ENCODE measurements around the gene NUDT2. TPM values are rescaled to one million over a fixed set of nuclear protein-coding genes. Genes with fewer than 3 reads are reported as not detected.

The NUDT2 gene
- total RNA-seq, 1 donor from 2014 or later = 50.3 TPM

DNA sequence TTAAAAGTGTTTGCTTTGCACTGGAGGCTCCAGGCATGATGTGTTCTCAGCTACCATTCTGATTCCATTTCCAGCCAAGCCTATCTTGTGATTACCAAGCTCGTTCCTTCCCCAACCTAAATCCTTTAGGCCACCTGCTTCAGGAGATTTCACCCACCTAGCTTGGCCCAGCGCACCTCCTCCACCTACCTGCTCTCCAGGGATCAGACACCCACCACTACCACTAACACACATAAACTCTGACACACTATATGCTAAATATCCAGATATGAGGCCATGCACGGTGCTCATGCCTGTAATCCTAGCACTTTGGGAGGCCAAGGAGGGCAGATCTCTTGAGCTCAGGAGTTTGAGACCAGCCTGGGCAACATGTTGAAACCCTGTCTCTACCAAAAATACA, 45.0 kb downstream of the NUDT2 start:
- FAIRE-seq (peak; percentile 89), DNase-seq (ENCODE audit: low read depth) (no peak)
- Histone ChIP-seq H3K36me3 (ENCODE audit: control insufficient read depth, insufficient read depth, low read length) (peaks cover 23% of the 10 kb centered on the region), H3K4me3 (ENCODE audit: low read depth, low read length) (no peak overlapping the region), H3K27me3 (ENCODE audit: control insufficient read depth, insufficient read depth, low read length) (no peaks in the 10 kb centered on the region)
- TF ChIP-seq, protein P1, sequence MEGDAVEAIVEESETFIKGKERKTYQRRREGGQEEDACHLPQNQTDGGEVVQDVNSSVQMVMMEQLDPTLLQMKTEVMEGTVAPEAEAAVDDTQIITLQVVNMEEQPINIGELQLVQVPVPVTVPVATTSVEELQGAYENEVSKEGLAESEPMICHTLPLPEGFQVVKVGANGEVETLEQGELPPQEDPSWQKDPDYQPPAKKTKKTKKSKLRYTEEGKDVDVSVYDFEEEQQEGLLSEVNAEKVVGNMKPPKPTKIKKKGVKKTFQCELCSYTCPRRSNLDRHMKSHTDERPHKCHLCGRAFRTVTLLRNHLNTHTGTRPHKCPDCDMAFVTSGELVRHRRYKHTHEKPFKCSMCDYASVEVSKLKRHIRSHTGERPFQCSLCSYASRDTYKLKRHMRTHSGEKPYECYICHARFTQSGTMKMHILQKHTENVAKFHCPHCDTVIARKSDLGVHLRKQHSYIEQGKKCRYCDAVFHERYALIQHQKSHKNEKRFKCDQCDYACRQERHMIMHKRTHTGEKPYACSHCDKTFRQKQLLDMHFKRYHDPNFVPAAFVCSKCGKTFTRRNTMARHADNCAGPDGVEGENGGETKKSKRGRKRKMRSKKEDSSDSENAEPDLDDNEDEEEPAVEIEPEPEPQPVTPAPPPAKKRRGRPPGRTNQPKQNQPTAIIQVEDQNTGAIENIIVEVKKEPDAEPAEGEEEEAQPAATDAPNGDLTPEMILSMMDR (IDR thresholded peaks at IDR 0.05; ENCODE audit: insufficient read depth, low read length, severe bottlenecking) = no peak

DNA sequence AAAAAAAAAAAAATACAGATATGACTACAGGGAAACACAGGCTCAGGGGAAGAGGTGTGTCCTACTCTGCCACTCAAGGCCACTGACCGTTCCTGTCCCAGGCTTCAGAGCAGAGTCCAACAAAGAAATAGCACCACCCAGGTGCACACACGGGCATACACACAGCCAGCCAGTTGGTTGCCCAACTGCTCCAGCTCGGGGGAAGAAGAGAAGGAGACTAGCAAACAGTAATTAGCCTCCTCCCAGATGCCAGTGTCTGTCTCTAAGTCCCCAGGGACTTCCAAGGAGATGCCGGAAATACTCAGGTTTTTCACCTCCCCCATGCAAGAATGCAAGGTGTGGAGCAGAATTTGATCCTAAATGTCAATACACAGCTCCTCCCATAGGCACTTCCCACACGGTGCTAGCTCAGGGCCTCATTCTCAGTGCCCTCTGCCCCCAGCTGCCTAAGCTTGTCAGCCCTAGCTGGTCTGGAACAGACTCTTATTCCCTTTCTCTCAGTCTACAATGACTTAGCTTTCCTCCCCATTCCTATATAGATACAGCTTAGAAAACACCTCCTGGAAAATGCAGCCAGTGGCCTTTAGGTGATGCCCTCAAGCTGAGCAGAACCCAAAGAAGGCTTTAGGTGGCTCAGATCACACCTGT, 45.7 kb downstream of the NUDT2 start:
- no peak overlapping the region for H3K4me3 ChIP-seq (ENCODE audit: low read depth, low read length)

DNA sequence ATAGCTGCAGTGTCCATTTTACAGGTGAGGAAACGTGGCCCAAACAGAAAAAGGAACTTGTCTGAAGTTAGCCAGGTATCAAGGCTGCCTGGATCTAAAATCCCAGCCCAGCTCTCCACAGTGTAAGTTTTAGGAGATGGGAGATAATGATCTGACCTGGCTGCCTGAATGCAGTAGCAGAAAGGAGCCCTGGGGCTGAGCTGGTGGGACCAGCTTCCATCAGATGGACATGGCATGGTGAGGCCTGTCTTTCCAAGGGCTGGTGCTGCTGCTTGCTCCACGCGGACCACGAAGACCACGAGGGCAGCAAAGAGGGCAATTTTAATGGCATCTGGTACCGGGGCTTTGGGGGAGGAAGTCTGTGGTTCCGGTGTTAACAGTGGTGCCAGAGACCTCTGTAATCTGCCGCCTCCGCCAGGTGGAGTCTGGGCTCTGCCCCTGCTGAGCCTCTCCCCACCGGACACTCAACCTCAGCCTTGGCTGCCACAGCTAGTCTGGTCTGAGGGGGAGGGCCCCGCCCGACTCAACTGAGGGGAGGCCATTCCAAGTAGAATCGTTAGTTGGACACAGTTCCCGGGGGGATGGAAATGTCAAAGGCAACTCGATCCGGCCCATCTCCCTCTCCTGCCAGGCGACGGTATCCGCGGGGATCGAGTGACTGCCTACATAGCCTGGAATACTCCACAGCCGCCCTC, 46.7 kb downstream of the NUDT2 start:
- DNase-seq (ENCODE audit: low read depth) (peak; percentile 44), FAIRE-seq (no peak)
- Histone ChIP-seq H3K4me3 (ENCODE audit: low read depth, low read length) (peak overlapping the region; percentile 85), H3K27me3 (ENCODE audit: control insufficient read depth, insufficient read depth, low read length) (no peaks in the 10 kb centered on the region), H3K36me3 (ENCODE audit: control insufficient read depth, insufficient read depth, low read length) (peaks cover 17% of the 10 kb centered on the region)
- TF ChIP-seq, protein P1 (IDR thresholded peaks at IDR 0.05; ENCODE audit: insufficient read depth, low read length, severe bottlenecking) = peak; percentile 62

More for the DNA sequence above, 45.7 kb downstream of the NUDT2 start:
- DNase-seq (ENCODE audit: low read depth) (peak; percentile 57), FAIRE-seq (no peak)
- TF ChIP-seq, protein P1 (IDR thresholded peaks at IDR 0.05; ENCODE audit: insufficient read depth, low read length, severe bottlenecking) = peak; percentile 14
- H3K27me3 ChIP-seq (ENCODE audit: control insufficient read depth, insufficient read depth, low read length) = no peaks in the 10 kb centered on the region
- peaks cover 21% of the 10 kb centered on the region for H3K36me3 ChIP-seq (ENCODE audit: control insufficient read depth, insufficient read depth, low read length)

GRCh38 chr9:34376596-34377403, 47.4 kb downstream of the NUDT2 start, which contains the start of gene MYORG:
Gene MYORG (minus strand): TSS chr9:34376898. CDS start chr9:34372943, 3,955 bp downstream.
- Histone ChIP-seq H3K27me3 (ENCODE audit: control insufficient read depth, insufficient read depth, low read length) (no peaks in the 10 kb centered on the region), H3K4me3 (ENCODE audit: low read depth, low read length) (peak within 1 kb of the TSS; percentile 85), H3K36me3 (ENCODE audit: control insufficient read depth, insufficient read depth, low read length) (peaks cover 11% of the 10 kb centered on the region)
- DNase-seq (ENCODE audit: low read depth) (peak; percentile 96), FAIRE-seq (no peak)
- TF ChIP-seq, protein P1 (IDR thresholded peaks at IDR 0.05; ENCODE audit: insufficient read depth, low read length, severe bottlenecking) = no peak

GRCh38 chr9:34377404-34377746, 48.0 kb downstream of the NUDT2 start:
- FAIRE-seq (no peak), DNase-seq (ENCODE audit: low read depth) (no peak)
- Histone ChIP-seq H3K27me3 (ENCODE audit: control insufficient read depth, insufficient read depth, low read length) (no peaks in the 10 kb centered on the region), H3K36me3 (ENCODE audit: control insufficient read depth, insufficient read depth, low read length) (peaks cover 6% of the 10 kb centered on the region), H3K4me3 (ENCODE audit: low read depth, low read length) (peak overlapping the region; percentile 85)
- TF ChIP-seq, protein P1 (IDR thresholded peaks at IDR 0.05; ENCODE audit: insufficient read depth, low read length, severe bottlenecking) = no peak

Data from bronchial epithelial cell (primary cell).